AG08396 (cell line): ENCODE results near the gene PRDX2.

Source experiments
- DNase-seq: peaks from one replicate; pipeline ENCODE4 v3.0.0; 2012; ENCODE audit warnings: low spot score, mixed read lengths

PRDX2 gene

DNA sequence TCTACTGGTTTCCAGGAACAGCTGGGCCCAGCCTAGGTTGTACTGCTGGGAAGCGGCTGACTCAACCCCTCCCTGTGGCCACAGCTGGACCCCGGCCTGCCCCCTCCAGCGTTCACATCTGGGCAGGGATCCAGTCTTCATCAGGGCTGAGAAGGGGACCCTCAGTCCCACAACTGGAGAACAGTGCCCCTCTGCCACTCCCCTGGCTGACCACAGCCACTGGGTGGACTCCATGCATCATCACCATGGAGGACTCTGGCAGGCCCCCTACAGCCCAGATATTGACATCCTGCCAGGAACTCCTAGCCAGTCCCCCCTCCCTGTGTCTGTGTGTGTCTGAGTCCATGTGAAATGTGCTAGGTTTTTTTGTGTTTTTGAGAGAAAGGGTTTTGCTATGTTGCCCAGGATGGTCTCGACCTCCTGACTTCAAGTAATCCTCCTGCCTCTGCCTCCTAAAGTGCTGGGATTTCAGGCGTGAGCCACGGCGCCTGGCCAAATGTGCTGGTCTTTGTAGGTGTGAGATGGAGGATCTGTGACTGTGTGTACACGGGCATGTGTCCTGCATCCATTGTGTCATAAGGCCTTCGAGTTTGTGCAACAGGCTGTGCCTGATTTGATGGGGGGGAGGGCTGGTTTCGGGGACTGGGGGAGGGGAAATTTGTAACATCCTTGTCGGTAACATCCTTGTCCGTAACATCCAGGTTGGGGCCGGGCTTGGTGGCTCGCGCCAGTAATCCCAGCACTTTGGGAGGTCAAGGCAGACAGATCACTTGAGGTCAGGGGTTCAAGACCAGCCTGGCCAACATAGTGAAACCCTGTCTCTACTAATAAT, 22.2 kb downstream of the PRDX2 start:
- peak; percentile 60 for DNase-seq

DNA sequence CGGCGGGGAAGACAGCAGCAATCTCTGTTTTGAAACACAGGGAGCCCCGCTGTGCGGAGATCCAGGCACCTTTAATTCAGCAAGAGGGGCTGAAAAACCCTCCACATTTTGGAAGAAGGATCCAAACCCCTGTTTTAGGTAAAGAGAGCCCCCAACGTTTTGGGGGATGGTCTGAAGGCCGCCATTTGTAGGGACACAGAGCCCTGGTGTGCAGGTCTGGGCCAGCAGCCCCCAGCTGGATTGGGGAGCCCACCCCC, 22.8 kb downstream of the PRDX2 start:
- DNase-seq = no peak

DNA sequence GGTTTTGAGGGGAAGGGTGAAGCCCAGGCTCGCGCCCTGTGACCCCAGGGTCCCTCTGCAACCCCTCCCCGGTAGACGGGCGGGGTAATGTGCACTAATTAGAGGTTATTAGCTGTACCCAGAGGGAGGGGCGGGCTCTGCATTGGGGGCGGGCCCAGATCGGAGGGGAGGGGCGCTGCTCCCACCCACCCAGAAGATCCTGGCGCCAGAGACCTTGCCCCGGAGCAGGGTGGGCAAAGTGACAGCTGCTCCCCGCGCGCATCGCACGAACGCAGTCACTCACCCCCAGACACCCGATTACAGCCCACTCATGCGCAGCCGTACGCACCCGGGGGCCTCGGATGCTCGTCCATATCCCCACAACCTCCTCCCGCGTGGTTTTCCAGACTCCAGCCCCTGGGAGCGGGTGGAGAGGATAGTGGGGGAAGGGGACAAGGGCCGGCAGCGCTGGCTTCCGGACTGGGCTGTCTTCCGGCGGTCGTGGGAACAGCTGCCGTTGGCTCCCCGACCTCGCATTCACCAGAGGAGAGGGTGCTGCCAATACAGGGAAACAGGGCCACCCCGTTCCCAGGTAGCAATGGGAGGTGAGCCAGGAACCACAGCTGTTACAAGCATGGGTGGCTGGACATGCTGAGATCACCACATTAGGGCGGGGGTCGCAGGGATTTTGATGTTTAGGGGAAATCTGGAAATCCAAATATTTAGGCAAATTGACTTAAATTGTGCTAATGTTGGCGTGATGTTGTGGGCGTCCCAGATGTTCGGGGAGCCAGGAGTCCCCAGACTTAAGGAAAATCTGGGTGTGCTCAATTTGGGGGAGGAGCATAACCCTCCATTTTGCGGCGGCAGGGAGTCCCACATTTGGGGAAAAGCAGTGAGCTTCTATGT, 23.3 kb downstream of the PRDX2 start:
- peak; percentile 71 for DNase-seq

DNA sequence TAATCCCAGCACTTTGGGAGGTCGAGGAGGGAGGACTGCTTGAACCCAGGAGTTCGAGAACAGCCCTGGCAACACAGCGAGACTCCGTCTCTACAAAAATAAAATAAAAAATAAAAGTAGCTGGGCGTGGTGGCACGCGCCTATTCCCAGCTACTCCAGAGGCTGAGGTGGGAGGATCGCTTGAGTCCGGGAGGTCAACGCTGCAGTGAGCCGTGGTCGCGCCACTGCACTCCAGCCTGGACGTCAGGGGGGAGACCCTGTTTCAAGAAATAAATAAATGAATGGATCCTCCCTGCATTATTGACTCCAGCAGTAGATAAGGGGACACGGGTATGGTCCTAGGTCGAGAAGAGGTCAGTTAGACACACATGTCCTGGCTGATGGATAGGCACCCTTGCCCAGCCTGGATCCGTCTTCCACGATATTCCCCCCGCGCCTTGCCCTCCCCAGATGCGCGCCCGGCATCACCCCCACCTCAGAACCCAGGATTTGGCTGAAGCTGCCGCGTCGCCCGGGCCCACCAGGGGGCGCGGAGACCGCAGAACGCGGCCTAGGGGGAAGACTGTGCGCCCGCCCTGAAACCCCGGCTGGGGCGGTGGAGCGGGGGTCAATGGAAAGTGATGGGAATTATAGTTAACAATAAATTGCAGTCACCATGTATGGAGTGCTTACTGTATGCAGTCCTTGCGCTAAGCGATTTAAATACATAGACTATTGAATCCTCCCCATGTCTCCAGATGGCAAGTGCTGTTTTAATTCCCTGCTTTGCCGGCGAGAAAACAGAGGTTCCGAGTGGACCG, 24.2 kb downstream of the PRDX2 start:
- DNase-seq = peak; percentile 86

DNA sequence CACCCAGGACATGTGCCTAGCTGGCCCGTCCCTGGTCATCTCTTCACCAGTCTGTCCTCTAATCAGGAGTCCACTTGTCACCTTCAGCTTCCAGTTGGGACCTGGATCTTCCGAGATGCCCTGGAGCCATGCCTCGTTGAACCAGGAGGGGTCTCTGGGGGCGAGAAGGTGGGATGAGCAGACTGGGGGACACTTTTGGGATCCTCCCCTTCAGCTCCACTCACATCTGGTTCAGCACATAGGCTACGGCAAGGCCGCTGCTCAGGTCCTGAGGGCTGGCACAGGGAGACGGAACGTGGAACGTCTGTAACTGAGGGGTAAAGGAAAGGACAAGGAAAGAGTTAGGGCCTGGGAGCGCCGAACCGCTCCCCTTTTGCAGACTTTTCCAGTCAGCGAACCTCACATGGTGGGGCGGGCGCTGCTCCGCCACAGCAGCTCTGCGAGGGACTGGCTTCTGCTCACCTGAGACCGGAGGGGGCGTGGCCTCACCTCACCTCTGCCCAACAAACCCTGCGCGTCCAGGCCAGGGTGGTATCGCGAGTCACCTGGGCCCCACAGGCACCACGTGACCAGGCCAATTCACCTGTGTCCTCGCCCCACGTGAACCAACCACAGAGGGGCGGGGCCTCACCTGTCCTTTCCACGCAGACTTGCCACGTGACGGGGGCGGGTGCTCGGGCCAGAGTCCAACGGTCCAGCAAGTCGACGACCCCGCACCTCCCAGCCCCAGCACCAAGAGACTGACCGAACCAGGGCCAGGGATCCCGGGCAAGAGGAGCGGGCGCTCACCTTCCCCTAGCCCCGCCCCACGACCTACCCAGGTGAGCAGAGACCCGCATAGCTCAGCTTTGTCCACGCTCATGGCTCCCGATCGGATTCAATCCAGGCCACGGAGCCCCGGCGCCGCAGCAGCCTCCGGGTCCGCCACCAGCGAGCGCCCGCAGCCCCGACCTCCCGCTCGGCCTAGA, 26.7 kb downstream of the PRDX2 start, which contains the start of gene HOOK2:
HOOK2 (minus strand) TSS at position 965 of the 968 bp plus-strand sequence; CDS start at position 862, 103 bp downstream.
- no peak for DNase-seq

DNA sequence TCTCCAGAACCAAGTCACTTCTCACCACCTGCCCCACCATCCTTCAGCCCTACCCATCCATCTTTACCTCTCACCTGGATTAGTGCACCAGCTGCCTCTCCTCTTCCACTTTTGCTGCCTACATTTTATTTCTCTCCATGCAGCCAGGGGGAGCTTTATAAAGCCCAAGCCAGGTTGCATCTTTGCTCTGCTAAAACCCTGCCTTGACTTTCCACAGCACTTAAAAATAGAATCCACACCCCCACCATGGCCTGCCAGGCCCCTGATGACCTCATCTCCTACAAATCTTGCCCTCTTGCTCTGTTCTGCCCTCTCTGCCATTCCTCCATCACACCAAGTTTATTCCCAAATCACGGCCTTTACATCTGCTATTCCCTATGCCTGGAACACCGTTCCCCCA, 28.0 kb downstream of the PRDX2 start:
- peak; percentile 75 for DNase-seq

DNA sequence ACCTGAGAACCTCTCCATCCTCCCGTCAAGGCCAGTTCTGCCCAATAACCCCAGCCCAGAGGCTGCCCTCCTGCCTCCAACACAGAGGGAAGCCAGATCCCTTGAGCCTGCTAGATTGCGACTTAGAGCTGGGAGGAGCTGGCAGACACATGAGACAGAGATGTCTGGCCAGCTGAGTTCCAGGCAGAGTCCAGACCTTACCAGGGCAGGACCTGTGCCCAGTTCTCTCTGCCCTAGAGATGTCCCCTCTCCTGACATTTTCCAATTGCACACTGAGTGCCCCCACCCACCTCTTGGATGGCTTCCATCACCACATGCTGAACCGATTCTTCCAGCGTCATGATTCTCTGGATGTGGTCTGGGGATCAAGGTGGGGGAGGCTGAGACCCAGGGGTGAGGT, 29.3 kb downstream of the PRDX2 start:
- peak; percentile 36 for DNase-seq

DNA sequence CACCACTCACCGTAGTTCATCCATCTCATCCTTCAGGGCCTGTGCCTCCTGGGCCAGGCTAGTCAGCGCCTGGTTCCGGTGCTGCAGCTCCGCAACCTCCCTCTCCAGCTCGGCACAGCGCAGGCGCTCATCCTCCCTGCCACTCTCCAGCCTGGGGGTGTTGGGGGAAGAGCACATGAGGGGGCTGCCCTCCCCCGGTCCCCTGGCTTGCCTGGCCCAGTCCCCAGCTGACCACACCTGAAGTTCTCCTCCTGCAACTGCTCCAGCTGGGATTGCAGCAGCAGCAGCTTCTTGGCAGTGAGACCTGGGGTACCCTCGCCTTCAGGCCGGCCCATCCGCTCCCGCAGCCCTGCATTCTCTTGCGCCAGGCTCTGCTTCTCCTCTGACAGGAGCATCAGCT, 30.7 kb downstream of the PRDX2 start:
- no peak for DNase-seq

DNA sequence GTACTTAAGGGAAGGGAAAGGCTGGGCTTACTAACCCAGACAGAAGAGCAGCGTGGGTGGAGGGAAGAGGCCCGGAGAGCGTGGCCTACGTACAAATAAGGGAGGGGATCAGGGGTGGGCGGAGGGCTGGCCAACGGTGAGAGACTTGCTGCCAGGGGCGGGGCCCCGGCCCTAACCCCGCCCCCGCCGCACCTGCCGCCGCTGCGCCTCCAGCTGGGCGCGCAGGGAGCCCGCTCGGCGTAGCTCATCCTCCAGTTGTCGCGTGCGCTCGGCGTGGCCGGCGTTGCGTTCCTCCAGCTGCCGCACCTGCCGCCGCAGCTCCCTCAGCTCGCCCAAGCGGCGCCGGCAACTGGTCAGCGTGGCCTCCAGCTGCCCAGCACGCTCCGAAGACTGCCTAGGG, 31.9 kb downstream of the PRDX2 start:
- DNase-seq = no peak

DNA sequence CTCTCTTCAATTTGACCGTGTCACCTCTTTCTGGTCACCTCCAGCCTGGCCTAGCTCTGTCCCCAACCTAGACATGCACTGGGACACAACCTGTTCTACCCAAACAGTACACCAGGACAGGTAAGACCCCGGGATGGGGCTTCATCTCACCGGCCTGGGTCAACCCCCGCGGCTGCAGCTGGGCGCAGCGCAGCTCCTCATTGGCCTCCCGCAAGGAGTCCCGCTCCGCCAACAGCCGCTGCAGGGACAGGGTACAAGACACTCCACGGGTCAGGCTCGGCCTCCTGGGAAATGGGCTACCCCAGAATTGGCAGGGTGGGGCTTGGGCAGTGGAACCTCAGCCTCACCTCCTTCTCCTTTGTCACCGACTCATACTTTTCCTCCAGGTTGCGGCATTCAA, 33.9 kb downstream of the PRDX2 start:
- no peak for DNase-seq

DNA sequence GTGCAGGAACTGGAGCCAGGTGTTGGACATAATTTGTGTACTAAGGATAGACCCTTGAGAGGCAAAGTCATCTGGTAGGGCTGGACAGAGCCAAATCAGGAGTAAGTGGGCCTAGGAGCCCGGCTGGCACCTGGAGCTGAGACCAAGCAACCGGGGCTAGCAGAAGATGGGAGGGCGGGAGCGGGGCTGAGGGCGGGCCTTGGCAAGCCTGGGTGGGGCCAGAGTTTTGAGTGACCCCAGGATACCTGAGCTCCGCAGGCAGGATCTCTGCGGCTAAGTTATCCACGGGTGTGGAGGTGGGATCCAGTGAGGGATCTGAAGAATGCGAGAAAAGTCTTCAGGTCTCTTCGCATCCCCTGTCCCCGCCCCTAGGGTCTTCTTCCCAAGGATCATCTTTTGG, 34.5 kb downstream of the PRDX2 start:
- no peak for DNase-seq

DNA sequence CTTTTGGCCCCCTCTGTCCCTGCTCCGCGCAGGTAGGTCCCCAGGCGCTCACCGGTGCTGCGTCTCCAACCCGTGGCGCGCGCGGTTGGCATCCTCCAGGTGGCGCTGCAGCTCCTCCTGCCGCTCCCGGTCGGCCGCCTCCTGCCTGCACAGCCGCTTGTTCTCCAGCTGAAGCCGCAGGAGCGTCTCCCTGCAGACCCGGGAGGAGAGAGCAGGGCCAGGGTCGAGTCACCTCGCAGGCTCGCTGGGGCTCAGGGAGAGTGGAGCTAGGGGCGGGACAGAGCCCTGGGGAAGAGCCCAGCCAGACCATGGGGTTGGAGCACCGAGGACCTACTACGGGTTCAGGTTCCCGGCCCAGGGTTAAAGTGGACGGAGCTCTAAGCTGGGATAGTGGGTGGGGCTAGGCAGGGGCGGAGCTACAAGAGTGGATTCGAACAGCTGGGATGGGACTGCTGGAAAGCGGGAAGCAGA, 35.5 kb downstream of the PRDX2 start:
- DNase-seq = peak; percentile 78

DNA sequence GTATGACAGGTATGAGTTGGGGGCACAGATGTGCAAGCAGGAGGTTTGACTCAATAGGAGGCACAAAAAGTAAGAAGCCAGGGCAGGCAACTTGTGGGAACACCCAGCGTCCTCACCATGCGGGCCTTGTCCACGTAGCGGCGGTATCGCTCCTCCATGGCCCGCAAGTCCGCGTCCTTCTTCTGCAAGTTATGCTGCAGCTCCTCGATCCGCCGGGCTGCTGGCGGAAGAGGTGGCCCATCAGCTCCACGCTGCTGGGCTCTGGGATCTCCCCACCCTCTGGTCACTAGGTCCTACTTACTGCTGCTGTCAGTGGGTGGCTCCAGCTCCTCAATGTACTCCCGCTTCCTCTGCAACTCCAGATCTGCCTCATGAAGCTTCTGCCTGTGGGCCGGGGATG, 36.9 kb downstream of the PRDX2 start:
- DNase-seq = no peak

DNA sequence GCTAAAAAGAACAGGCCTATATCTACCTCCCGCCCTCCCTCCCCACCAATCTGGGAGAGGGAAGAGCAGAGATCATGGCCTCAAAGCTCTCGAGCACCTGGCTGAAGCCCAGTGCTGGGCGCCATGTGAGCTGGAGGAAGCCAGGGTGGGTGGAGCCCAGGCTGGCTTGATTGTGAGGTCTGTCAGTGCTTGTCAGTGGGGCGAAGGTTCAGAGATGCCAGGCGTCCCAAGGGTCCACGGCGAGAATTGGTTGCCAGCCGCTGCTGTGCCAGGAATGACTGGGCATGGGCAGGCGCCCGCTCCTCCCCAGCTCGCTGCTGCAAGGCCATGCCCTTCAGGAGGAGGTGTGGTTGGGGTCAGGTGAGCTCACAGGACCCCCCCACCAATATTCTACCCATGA, 38.5 kb downstream of the PRDX2 start:
- no peak for DNase-seq

DNA sequence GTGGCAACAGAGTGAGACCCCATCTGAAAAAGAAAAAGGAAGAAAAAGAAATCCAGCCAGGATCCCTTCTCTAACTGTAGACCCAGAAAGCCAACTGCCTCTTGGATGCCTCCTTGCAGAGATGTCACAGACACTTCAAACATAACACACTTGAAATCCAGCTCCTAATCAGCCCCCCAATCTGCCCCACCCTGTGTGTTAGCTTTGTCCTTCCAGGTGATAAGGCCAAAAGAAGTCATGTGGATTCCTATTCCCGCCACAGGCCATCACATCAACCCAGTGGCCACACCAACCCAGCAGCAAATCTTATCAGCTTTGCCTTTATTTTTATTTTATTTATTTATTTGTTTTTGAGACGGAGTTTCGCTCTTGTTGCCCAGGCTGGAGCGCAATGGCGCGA, 41.9 kb downstream of the PRDX2 start:
- no peak for DNase-seq

DNA sequence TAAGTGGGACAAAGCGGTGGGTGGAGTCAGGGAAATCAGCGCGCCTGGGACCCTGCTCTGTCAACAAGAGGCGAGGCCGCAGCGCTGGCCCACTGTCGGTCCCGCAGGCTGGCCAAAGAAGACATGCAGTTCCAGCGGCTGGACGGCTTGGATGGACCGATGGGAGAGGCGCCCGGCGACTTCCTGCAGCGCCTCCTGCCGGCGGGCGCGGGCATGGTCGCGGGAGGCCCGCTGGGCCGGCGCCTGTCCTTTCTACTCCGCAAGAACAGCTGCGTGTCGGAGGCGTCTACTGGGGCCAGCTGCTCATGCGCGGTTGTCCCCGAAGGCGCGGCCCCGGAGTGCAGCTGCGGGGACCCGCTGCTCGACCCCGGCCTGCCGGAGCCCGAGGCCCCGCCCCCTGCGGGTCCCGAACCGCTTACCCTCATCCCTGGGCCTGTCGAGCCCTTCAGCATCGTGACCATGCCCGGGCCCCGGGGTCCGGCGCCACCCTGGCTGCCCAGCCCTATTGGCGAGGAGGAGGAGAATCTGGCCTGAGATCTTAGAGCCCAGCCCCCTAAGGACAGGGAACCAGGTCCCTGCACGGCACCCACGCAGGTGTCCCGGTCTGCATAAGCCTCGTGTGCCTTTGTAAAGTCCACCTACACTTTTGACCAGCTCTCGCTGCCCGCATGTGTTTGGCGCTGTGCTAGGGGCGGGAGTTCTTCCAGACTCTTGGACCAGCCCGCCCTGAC, 43.9 kb downstream of the PRDX2 start:
- DNase-seq = peak; percentile 95

DNA sequence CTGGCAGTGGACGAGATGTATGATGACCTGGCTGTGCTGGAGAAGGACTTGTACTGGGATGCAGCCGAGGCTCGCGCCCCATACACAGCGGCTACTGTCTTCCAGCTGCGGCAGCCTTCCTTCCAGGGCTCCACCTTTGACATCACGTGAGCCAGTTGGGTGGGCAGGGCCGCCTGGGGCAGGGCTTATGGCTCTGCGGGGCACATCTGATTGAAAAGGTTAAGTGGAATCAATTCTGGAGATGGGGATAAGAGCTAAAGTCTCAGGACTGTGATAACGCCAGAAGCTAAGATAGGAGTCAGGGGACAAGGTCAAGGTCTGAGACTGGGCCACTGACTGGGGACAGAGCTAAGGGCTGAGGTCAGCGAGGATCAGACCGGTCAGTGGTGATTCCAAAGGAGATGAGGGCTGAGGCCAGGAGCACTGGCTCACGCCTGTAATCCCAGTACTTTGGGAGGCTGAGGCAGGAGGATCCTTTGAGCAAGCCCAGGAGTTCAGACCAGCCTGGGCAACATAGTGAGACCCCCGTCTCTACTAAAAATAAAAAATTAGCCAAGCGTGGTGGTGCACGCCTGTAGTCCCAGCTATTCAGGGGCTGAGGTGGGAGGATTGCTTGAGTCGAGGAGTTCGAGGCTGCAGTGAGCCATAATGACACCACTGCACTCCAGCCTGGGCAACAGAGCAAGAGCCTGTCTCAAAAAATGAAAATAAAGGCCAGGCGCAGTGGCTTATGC, 45.3 kb downstream of the PRDX2 start:
- DNase-seq = no peak

DNA sequence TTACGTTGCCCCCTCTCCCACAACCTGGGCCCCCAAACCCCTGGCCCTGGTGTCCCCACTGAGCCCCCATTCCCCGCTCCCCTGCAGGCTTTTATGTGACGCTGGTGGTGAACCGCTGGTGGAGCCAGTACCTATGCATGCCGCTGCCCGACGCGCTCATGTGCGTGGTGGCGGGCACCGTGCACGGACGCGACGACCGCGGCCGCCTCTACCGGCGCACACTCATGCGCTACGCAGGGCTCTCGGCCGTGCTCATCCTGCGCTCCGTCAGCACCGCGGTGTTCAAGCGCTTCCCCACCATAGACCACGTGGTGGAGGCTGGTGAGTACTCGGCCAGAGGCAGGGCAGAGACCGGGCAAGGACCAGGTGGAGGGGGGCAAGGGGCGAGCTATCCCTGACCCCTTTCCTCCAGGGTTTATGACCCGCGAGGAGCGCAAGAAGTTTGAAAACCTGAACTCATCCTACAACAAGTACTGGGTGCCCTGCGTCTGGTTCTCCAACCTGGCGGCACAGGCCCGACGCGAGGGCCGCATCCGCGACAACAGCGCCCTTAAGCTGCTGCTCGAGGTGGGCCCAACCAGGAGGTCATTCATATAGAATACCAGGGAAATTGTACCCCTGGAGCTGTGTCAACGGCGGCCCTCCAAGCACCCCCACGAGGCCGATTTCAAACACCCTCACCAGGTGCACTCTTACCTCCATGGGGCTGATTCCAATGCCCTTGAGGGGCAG, 47.0 kb downstream of the PRDX2 start:
- no peak for DNase-seq
